Liver (tissue), 9 donors: ENCODE data around the gene ITGB3. TPM values are rescaled to one million over a fixed set of nuclear protein-coding genes. Genes with fewer than 3 reads are reported as not detected.

Experiments used
- DNase-seq: peaks from one replicate; pipeline ENCODE4 v3.0.0-alpha.2; 2017; ENCODE audit warnings: low spot score
- H3K27ac ChIP-seq, 2 donors: one replicate each; pipeline ENCODE4 v1.7.0; 2013; ENCODE audit warnings: inconsistent platforms in 2 of 2, low read length in 2 of 2, control low read depth in 1 of 2, low read depth in 1 of 2, mild to moderate bottlenecking in 1 of 2
- H3K27me3 ChIP-seq, 4 donors: one replicate each; pipeline versions ENCODE4 v1.6.1 to v1.7.0; 2013; ENCODE audit warnings: low read length in 3 of 4, inconsistent platforms in 1 of 4, mild to moderate bottlenecking in 1 of 4, moderate library complexity in 1 of 4; ENCODE audit not compliant: control insufficient read depth in 4 of 4, insufficient read depth in 4 of 4
- H3K36me3 ChIP-seq, 4 donors: one replicate each; pipeline versions ENCODE4 v1.6.1 to v1.7.0; 2013; ENCODE audit warnings: low read length in 3 of 4, mild to moderate bottlenecking in 3 of 4, low read depth in 1 of 4, moderate library complexity in 1 of 4; ENCODE audit not compliant: control insufficient read depth in 4 of 4, insufficient read depth in 3 of 4
- H3K4me1 ChIP-seq, 4 donors: one replicate each; pipeline versions ENCODE4 v1.6.1 to v1.7.0; 2013; ENCODE audit warnings: low read length in 3 of 4, mild to moderate bottlenecking in 3 of 4, moderate library complexity in 1 of 4; ENCODE audit not compliant: control insufficient read depth in 4 of 4, insufficient read depth in 4 of 4
- H3K4me3 ChIP-seq, 3 donors: one replicate each; pipeline versions ENCODE4 v1.6.1 to v1.7.0; 2013; ENCODE audit warnings: low read length in 3 of 3, control low read depth in 1 of 3, low read depth in 1 of 3, mild to moderate bottlenecking in 1 of 3
- H3K9ac ChIP-seq, 2 donors: one replicate each; pipeline ENCODE4 v1.7.0; 2013; ENCODE audit warnings: low read length in 2 of 2, mild to moderate bottlenecking in 2 of 2, moderate library complexity in 2 of 2, control low read depth in 1 of 2, low read depth in 1 of 2
- H3K9me3 ChIP-seq, 4 donors: one replicate each; pipeline versions ENCODE4 v1.6.1 to v1.7.0; 2013; ENCODE audit warnings: low read length in 3 of 4; ENCODE audit not compliant: control insufficient read depth in 4 of 4
- ATF3 ChIP-seq: IDR thresholded peaks from 2 replicates; pipeline ENCODE4 v1.6.1; 2016; ENCODE audit warnings: antibody characterized with exemption
- CTCF ChIP-seq: fragments of 150-350 bp; IDR thresholded peaks from 2 replicates; pipeline ENCODE4 v1.5.1; 2017; ENCODE audit warnings: improper control_type of control experiment, low read depth, low read length; ENCODE audit not compliant: missing input control
- EGR1 ChIP-seq, 2 donors: IDR thresholded peaks; 2 replicates each; pipeline ENCODE4 v1.6.1; 2016 to 2018; ENCODE audit warnings: antibody characterized with exemption in 2 of 2, low read depth in 2 of 2
- FOXA2 ChIP-seq: IDR thresholded peaks from 2 replicates; pipeline ENCODE4 v1.6.1; 2016; ENCODE audit warnings: antibody characterized with exemption
- GABPA ChIP-seq, 2 donors: IDR thresholded peaks in 1 of 2; conservative IDR thresholded peaks in 1 of 2; 2 replicates each; pipeline ENCODE4 v1.6.1; 2016; ENCODE audit warnings: antibody characterized with exemption in 2 of 2, mild to moderate bottlenecking in 1 of 2, moderate library complexity in 1 of 2
- HNF4A ChIP-seq, 2 donors: conservative IDR thresholded peaks; 2 replicates each; pipeline ENCODE4 v1.6.1; 2016; ENCODE audit warnings: antibody characterized with exemption in 2 of 2, mild to moderate bottlenecking in 2 of 2
- JUND ChIP-seq, 2 donors: IDR thresholded peaks; 2 replicates each; pipeline ENCODE4 v1.6.1; 2016; ENCODE audit warnings: antibody characterized with exemption in 2 of 2
- MAX ChIP-seq: IDR thresholded peaks from 2 replicates; pipeline ENCODE4 v1.6.1; 2016; ENCODE audit warnings: antibody characterized with exemption
- NR2F2 ChIP-seq: IDR thresholded peaks from 2 replicates; pipeline ENCODE4 v1.6.1; 2016; ENCODE audit warnings: antibody characterized with exemption
- RAD21 ChIP-seq, 2 donors: IDR thresholded peaks; 2 replicates each; pipeline ENCODE4 v1.6.1; 2016; ENCODE audit warnings: antibody characterized with exemption in 2 of 2, mild to moderate bottlenecking in 2 of 2
- REST ChIP-seq: IDR thresholded peaks from 2 replicates; pipeline ENCODE4 v1.6.1; 2016; ENCODE audit warnings: antibody characterized with exemption, mild to moderate bottlenecking
- RXRA ChIP-seq, 2 donors: IDR thresholded peaks; 2 replicates each; pipeline ENCODE4 v1.6.1; 2017 to 2018; ENCODE audit warnings: antibody characterized with exemption in 2 of 2, mild to moderate bottlenecking in 1 of 2
- SP1 ChIP-seq: IDR thresholded peaks from 2 replicates; pipeline ENCODE4 v1.6.1; 2018; ENCODE audit warnings: antibody characterized with exemption, mild to moderate bottlenecking
- TAF1 ChIP-seq: conservative IDR thresholded peaks from 2 replicates; pipeline ENCODE4 v1.6.1; 2016; ENCODE audit warnings: antibody characterized with exemption, mild to moderate bottlenecking
- YY1 ChIP-seq: IDR thresholded peaks from 2 replicates; pipeline ENCODE4 v1.6.1; 2016; ENCODE audit warnings: antibody characterized with exemption, mild to moderate bottlenecking
- ZBTB33 ChIP-seq: IDR thresholded peaks from 2 replicates; pipeline ENCODE4 v1.6.1; 2016; ENCODE audit warnings: antibody characterized with exemption
- WGBS: extraction: QIAGEN DNeasy Blood & Tissue Kit; methylation state at CpG from one replicate; pipeline ENCODE4 v1.1.7; 2013; 5-methylcytosine and 5-hydroxymethylcytosine counted together
- polyA plus RNA-seq, 2 donors: library from polyadenylated mRNA; stranded (reverse) in 1 of 2; unstranded in 1 of 2; fragments of 200-250 nt in 1 of 2; fragments of >200 nt in 1 of 2; fragmentation: Nextera tagmentation in 1 of 2; extraction: Ambion mirVana in 1 of 2; gene quantifications; one replicate each; pipeline versions ENCODE4 v1.2.1 to v1.2.3, GENCODE V29; 2013 to 2015
- total RNA-seq, 2 donors: library from RNA; depleted of rRNA; stranded (reverse); fragments of >200 nt; gene quantifications; one replicate each; pipeline ENCODE4 v1.2.3, GENCODE V29; 2014
- donor health status: healthy.
- donor health status: healthy.
- donor health status: healthy.
- donor health status: healthy.
- donor health status: healthy.

The ITGB3 gene
- total and polyA plus RNA-seq, 4 donors = 0.47 to 33.4 (median 3.8) TPM

- no peaks in the 10 kb centered on the region for H3K36me3 ChIP-seq
- no peak for DNase-seq
- H3K4me3 ChIP-seq = no peak overlapping the region
- H3K9ac ChIP-seq = no peak overlapping the region
- WGBS = 97% methylated on average over 1 of the region's 1 CpG
- TF ChIP-seq CTCF (no peak), ZBTB33 (no peak), SP1 (no peak), HNF4A (conservative IDR thresholded peaks at IDR 0.05) (no peak), MAX (no peak), FOXA2 (no peak), YY1 (no peak), GABPA (IDR thresholded peaks at IDR 0.05 in 1 of 2, conservative IDR thresholded peaks at IDR 0.05 in 1 of 2) (no peak), TAF1 (no peak), NR2F2 (no peak), ATF3 (no peak)
- no peaks in the 10 kb centered on the region for H3K9me3 ChIP-seq
- peaks cover 3 to 23% (median 21%) of the 10 kb centered on the region in 4 donors for H3K4me1 ChIP-seq
- no peak overlapping the region for H3K27ac ChIP-seq
- H3K27me3 ChIP-seq = no peaks in the 10 kb centered on the region
These were observed 2.1 kb upstream of the ITGB3 start for GRCh38 chr17:47251421-47251940.

- H3K4me1 ChIP-seq = peaks cover 3 to 23% (median 21%) of the 10 kb centered on the region in 4 donors
- DNase-seq = no peak
- H3K27ac ChIP-seq = no peak overlapping the region
- no peak overlapping the region for H3K9ac ChIP-seq
- H3K27me3 ChIP-seq = no peaks in the 10 kb centered on the region
- H3K36me3 ChIP-seq = no peaks in the 10 kb centered on the region
- TF ChIP-seq MAX (peak; percentile 21), EGR1 (IDR thresholded peaks at IDR 0.05; ENCODE audit: low read depth in 2 of 2) (no peak), YY1 (peak; percentile 70), NR2F2 (no peak), HNF4A (conservative IDR thresholded peaks at IDR 0.05) (peak; percentile 87 to 89), RAD21 (IDR thresholded peaks at IDR 0.05) (peak; percentile 36 to 59), RXRA (IDR thresholded peaks at IDR 0.05) (peak; percentile 84 to 90), FOXA2 (no peak), SP1 (peak; percentile 72), ATF3 (no peak), REST (peak; percentile 49), JUND (IDR thresholded peaks at IDR 0.05) (peak in 1 of 2 donors; percentile 24)
- no peaks in the 10 kb centered on the region for H3K9me3 ChIP-seq
- WGBS = 84% methylated on average over 1 of the region's 1 CpG
- H3K4me3 ChIP-seq = no peak overlapping the region
These were observed 1.4 kb upstream of the ITGB3 start for GRCh38 chr17:47252209-47252608.
